ENCODE measurements around the gene GNAT1.
"Not testable (repeated sequence)": the region's sequence is repeated elsewhere in the genome, so short reads cannot be mapped to it uniquely, and the experiment has no call there.

GNAT1 gene

GRCh38 chr3:50217681-50218080 is 26.3 kb downstream of the GNAT1 start:
- no peak for FAIRE-seq
- DNase-seq (ENCODE audit: low spot score): no peak

- FAIRE-seq (no peak), DNase-seq (ENCODE audit: low spot score) (no peak)
Measured at GRCh38 chr3:50218448-50218847, 27.0 kb downstream of the GNAT1 start.

DNA sequence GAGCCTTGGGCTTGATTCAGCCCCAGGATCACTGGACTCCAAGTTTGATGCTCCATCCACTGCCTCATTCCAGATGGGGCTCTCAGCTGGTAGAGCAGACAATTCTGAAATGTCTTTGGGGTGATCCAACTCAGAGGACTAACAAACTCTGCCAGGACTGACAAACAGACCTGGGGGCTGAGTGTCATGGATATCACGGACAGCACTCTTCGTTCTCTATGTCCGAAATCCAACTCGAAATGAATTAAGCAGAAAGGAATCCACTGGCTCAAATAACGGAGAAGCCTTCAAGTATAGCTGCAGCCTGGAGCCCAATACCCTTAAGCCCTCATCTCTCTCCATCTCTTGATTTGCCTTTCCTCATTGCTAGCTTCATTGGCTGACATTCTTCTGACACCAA is 27.9 kb downstream of the GNAT1 start:
- DNase-seq (ENCODE audit: low spot score): no peak
- no peak for FAIRE-seq

- DNase-seq (ENCODE audit: low spot score) (no peak), FAIRE-seq (no peak)
Measured at GRCh38 chr3:50220109-50220508, 28.7 kb downstream of the GNAT1 start.

GRCh38 chr3:50221051-50221410 is 29.6 kb downstream of the GNAT1 start:
- FAIRE-seq: no peak
- DNase-seq (ENCODE audit: low spot score): no peak

DNA sequence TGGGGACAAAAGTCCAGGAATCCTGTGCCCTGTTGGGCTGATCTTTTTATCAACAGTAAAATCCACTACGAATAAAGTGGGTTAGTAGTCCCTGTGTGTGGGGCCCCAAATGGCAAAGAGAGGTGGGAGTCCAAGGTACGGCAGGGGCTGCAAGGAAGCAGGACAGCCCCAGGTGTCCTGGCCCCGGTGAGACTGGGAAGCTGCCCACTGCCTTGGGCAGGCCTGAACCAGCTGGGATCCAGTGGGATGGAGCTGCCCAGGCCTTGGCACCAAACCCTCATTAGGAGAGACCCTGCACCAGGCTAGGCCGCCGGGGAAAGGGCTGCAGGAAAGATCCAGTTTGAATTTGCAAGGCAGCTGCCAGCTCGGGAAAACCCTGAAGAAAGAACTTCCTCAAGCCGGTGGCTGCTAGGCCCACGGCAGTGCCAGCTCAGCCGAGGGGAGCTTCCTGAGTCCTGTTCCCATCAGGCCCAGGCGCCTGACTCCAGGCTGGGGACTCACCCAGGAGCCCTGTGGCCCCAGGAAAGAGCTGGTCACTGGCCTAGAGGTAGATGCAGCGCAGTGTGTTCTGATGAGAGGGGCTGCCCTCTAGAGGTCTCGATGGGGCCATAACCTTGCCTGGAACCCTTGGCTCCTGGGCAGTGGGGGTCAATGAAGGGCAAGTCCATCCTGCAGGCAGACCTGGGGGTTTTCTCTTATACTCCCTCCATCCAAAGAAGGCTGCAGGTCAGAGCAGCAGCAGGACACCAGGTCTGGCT is 30.2 kb downstream of the GNAT1 start:
- no peak for DNase-seq (ENCODE audit: low spot score)
- FAIRE-seq: no peak

- DNase-seq (ENCODE audit: low spot score): no peak
- no peak for FAIRE-seq
Measured at GRCh38 chr3:50222169-50222528, 30.7 kb downstream of the GNAT1 start.

DNA sequence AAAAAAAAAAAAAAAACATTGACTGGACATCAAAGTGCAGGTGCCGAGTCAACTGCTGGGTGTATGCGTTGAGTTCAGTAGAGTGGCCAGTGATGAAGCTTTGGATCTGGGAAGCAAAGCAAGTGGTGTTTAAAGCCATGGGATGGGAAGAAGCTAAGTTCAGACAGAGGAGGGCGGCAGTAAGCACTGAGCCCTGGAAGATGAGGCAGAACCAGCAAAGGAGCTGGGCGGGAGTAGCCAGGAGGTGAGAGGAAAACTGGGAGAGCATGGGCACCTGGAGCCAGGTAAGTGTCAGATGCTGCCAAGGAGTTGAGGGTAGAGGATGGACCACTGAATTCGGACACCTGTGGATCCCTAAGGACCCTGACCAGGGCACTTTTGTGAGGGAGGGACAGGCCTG is 33.2 kb downstream of the GNAT1 start:
- FAIRE-seq (no peak), DNase-seq (ENCODE audit: low spot score) (no peak)

- FAIRE-seq (no peak), DNase-seq (ENCODE audit: low spot score) (no peak)
Measured at GRCh38 chr3:50226888-50227389, 35.5 kb downstream of the GNAT1 start.

- DNase-seq (ENCODE audit: low spot score) (peak; percentile 77), FAIRE-seq (no peak)
Measured at GRCh38 chr3:50227390-50228183, 36.2 kb downstream of the GNAT1 start.

DNA sequence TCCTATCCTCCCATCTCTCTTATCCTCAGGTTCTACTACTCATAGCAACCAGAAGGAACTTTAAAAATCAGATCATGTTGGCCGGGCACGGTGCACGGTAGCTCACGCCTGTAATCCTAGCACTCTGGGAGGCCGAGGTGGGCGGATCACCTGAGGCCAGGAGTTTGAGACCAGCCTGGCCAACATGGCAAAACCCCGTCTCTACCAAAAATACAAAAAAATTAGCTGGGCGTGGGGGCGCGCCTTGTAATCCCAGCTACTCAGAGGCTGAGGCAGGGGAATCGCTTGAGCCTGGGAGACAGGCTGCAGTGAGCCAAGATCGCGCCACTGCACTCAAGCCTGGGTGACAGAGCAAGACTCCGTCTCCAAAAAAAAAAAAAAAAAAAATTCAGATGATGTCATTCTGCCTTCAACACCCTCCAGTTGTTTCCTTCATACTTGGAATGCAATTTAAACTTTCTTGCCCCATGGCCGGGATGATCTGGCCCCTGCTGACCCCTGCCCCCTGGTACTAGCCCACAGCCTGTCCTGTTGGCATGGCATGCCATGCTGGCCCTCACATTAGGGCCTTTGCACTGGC is 36.9 kb downstream of the GNAT1 start:
- DNase-seq (ENCODE audit: low spot score): not testable (repeated sequence)

DNA sequence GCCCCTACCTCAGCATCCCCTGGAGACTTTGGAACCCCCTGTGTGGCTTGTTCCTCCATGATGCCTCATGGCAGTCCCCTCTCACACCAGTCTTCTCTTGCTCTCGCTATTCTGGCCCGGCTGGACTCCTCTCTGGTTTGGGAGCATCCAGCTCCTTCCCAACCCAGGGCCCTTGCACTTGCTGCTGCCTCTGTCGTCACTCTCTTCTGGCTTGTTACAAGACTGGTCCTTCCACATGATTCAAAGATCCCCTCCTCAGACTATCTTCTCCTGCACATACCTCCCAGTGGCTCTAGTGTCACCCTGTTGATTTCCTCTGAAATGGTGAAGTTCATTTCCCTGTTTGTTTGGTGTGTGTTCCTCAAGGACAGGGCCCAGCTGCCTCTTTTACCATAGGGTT is 38.1 kb downstream of the GNAT1 start:
- FAIRE-seq (no peak), DNase-seq (ENCODE audit: low spot score) (no peak)

More for the DNA sequence above, 36.9 kb downstream of the GNAT1 start:
- FAIRE-seq: not testable (repeated sequence)

DNA sequence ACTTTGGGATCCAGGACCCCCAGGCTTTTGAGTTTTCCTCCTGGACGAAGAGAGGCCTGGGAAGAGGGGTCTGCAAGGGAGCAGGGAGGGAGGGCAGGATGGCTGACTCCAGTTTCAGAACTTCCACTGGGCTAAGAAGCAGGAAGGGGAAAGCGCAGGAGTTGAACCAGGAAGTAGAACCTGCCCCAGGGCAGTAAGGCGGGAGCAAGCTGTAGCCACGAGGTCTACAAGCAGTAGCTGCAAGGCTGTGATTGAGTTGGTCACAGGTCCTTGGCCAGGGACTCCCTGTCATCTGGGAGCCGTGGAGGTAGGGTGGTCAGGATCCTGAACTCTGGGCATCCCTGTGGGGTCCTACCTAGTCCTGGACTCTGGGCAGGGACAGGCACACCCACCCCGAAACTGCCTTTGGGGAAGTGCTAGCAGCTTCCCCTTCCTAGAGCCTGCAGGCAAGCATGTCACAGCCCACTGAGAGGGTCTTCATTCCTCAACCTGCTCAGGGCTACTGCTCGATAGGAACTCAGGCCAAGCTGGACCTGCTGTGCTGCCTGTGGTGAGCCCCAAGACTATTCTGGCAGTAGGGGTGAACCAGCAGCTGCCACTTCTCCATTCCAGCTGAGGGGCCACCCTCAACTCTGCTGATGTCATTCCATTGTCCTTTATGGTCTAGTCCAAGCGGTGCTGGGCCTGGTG is 38.8 kb downstream of the GNAT1 start:
- FAIRE-seq: no peak

DNA sequence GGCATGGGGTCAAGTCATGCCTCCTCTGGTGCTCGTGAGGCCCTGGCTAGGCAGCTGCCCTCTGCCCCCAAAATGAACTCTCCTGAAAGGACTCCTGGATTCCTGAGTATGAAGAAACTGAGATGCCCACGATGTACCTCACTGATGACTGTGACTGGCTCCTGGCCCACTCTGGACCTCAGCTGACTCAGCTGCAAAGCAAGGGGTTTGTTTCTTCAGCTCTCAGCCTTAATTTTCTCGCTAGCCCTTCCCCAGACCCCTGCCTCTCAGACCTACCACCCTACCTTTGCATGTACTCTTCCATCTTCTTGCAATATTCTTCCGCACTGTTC is 39.4 kb downstream of the GNAT1 start:
- no peak for FAIRE-seq

More for the DNA sequence above, 38.8 kb downstream of the GNAT1 start:
- DNase-seq (ENCODE audit: low spot score): no peak

DNA sequence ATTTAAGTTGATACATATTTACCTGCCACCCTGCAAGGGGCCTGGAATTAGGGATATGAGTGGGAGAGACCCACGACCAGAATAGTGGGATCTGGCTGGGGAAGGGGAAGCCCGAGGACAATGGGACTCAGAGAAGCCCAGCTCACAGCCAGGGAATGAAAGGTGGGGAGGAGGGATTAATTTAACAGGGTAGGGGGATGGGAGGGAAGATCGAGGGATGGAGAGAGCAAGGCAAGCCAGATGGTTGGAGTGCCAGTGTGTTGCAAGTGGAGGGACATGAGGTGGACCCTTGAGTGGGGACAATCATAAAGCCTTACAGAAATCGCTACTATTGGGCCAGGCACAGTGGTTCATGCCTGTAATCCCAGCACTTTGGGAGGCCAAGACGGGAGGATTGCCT is 40.2 kb downstream of the GNAT1 start:
- no peak for FAIRE-seq
- no peak for DNase-seq (ENCODE audit: low spot score)

More for the DNA sequence above, 39.4 kb downstream of the GNAT1 start:
- DNase-seq (ENCODE audit: low spot score): no peak

DNA sequence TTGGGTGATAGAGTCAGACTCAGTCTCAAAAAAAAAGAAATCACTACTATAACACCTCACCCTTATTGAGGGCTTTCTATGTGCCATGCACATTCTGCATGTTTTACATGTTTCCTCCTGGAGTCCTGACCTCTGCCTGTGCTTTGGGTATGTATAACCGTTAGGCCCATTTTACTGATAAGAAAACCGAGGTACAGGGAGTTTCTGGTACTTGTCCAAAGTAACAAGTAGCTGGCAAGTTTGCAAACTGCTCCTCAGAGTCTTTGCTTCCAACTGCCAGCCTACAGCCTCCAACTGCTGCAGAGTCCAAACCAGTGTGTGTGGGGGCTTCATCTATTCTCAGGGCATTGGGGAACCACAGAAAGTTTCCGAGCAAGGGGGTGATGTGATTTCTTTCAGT is 40.9 kb downstream of the GNAT1 start:
- FAIRE-seq (no peak), DNase-seq (ENCODE audit: low spot score) (no peak)

DNA sequence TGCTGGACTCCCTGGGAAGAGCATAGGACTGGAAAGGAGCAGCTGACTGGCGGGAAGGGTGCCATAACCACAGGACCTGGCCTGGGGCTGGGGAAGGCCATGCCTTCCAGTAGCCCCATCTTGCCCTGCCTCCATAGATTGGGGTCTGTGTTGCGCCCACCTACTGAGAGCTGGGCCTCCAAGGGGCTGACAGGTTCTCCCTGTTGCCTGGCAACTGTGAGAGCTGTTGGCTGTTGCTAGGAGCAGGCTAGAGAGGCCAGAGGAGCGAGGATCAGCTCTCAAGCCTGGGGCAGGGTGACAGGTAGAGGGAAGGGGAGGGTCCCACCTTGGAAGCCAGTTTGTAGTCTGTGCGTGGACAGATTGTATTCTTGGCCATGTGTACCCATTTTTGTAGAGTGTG is 41.8 kb downstream of the GNAT1 start:
- FAIRE-seq (no peak), DNase-seq (ENCODE audit: low spot score) (no peak)

GRCh38 chr3:50235716-50236483 is 44.5 kb downstream of the GNAT1 start, which contains the start of gene GNAI2:
GNAI2 (plus strand) TSS chr3:50236204; CDS start chr3:50236336, 132 bp downstream.
- DNase-seq (ENCODE audit: low spot score) (peak; percentile 94), FAIRE-seq (peak; percentile 93)

- FAIRE-seq: no peak
- DNase-seq (ENCODE audit: low spot score): no peak
Measured at GRCh38 chr3:50236484-50237132, 45.2 kb downstream of the GNAT1 start.

DNA sequence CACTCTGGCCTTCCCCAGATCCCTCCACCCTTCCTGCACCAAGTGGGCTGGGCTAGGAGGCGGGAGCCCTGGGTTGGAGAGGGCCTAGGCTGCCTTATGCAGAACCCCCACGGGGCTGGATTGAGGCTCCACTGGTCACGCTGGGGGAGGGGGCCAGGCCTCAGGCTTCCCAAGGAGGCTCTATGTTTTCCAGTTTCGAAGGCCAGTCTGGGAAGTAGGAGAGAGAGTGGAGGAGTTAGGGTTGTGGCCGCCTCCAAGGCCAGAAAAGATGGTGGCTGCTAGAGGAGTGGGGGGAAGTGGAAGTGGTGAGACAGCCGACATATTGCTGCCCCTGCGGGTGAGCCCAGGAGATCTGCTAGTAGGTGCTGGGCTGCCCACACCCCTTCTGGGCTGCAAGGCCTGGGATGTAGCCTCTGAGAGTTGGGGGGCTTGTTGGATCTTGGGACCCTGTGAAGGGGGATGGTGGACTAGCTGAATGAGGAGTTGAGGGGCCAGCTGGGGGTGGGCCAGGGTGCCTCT is 45.8 kb downstream of the GNAT1 start:
- no peak for DNase-seq (ENCODE audit: low spot score)
- FAIRE-seq: no peak
